Astrocyte (in vitro differentiated cells and primary cell): ENCODE results near the gene HEXB.

Experiments used
- CTCF ChIP-seq: IDR thresholded peaks from 2 replicates; pipeline ENCODE4 v1.5.1; 2011; ENCODE audit warnings: low read depth, mild to moderate bottlenecking, inconsistent platforms, low read length, moderate library complexity; ENCODE audit not compliant: insufficient read depth
- EZH2 ChIP-seq: IDR thresholded peaks from 2 replicates; pipeline ENCODE4 v1.6.1; 2012; ENCODE audit warnings: mild to moderate bottlenecking, low read length, inconsistent platforms; ENCODE audit not compliant: insufficient read depth

- TF ChIP-seq CTCF = no peak
- TF ChIP-seq EZH2 = no peak
Measured at GRCh38 chr5:74638544-74638969, 46.5 kb upstream of the HEXB start.
